ENCODE results near the gene PPA2.
"Not testable (repeated sequence)": the region's sequence is repeated elsewhere in the genome, so short reads cannot be mapped to it uniquely, and the experiment has no call there.

PPA2 gene

GRCh38 chr4:105462576-105462975 is 11.3 kb downstream of the PPA2 start:
- H3K9me3 ChIP-seq = no peaks in the 10 kb centered on the region
- H3K27me3 ChIP-seq = no peaks in the 10 kb centered on the region

DNA sequence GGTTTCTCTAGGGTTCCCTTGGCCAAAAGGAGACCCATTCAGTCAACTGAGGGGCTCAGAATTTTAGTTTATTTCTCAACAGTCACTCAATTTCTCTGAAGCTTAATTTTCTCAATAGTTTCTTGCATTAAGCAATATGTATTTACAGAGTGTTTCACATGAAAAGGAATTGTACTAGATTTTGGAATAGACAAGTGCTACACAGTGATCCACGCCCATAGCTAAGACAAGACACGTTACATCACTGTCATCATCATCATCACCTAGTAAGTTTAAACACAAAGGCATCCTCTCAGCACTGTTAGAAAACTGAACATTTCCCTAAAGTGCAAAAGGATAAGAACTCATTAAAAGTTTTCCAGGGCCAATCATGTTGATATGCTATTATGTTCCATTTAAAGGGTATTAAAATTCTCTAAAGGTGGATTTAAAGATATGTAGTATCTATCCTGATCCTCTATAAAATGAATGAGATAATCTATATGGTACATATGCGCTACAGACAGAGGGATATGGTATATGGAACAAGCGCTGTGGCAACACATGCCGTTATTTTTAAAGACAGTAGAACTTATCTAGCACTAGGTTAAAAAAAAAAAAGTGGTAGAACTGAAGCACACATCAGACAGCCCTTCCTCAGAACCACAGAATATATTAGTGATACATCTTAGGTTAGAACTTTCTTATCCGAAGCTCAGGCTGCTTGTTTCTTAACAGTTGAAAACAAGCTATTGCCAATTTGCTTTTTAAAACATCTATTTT is 12.1 kb downstream of the PPA2 start:
- H3K27me3 ChIP-seq = no peaks in the 10 kb centered on the region
- H3K36me3 ChIP-seq = peaks cover 5% of the 10 kb centered on the region
- no peaks in the 10 kb centered on the region for H3K4me1 ChIP-seq
- no peaks in the 10 kb centered on the region for H3K9me3 ChIP-seq
- TF ChIP-seq, protein P1, sequence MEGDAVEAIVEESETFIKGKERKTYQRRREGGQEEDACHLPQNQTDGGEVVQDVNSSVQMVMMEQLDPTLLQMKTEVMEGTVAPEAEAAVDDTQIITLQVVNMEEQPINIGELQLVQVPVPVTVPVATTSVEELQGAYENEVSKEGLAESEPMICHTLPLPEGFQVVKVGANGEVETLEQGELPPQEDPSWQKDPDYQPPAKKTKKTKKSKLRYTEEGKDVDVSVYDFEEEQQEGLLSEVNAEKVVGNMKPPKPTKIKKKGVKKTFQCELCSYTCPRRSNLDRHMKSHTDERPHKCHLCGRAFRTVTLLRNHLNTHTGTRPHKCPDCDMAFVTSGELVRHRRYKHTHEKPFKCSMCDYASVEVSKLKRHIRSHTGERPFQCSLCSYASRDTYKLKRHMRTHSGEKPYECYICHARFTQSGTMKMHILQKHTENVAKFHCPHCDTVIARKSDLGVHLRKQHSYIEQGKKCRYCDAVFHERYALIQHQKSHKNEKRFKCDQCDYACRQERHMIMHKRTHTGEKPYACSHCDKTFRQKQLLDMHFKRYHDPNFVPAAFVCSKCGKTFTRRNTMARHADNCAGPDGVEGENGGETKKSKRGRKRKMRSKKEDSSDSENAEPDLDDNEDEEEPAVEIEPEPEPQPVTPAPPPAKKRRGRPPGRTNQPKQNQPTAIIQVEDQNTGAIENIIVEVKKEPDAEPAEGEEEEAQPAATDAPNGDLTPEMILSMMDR (IDR thresholded peaks at IDR 0.05; ENCODE audit: low read depth, low read length) = no peak
- H3K4me3 ChIP-seq (ENCODE audit: low read depth, low read length) = no peak overlapping the region
- no peak for DNase-seq

More at GRCh38 chr4:105462576-105462975, 11.3 kb downstream of the PPA2 start:
- TF ChIP-seq, protein P1 (IDR thresholded peaks at IDR 0.05; ENCODE audit: low read depth, low read length) = no peak
- DNase-seq = no peak
- Histone ChIP-seq H3K4me1 (no peaks in the 10 kb centered on the region), H3K36me3 (peaks cover 10% of the 10 kb centered on the region), H3K4me3 (ENCODE audit: low read depth, low read length) (no peak overlapping the region)

GRCh38 chr4:105461221-105461620 is 12.6 kb downstream of the PPA2 start:
- no peak overlapping the region for H3K4me3 ChIP-seq (ENCODE audit: low read depth, low read length)
- DNase-seq = no peak
- no peaks in the 10 kb centered on the region for H3K4me1 ChIP-seq
- H3K27me3 ChIP-seq = no peaks in the 10 kb centered on the region
- TF ChIP-seq, protein P1 (IDR thresholded peaks at IDR 0.05; ENCODE audit: low read depth, low read length) = no peak
- no peaks in the 10 kb centered on the region for H3K9me3 ChIP-seq
- peaks cover 2% of the 10 kb centered on the region for H3K36me3 ChIP-seq

GRCh38 chr4:105460306-105460705 is 13.6 kb downstream of the PPA2 start:
- Histone ChIP-seq H3K9me3 (no peaks in the 10 kb centered on the region), H3K4me1 (no peaks in the 10 kb centered on the region), H3K36me3 (no peaks in the 10 kb centered on the region; the same call in 1 of the 2 replicates), H3K4me3 (ENCODE audit: low read depth, low read length) (no peak overlapping the region), H3K27me3 (no peaks in the 10 kb centered on the region)
- TF ChIP-seq, protein P1 (IDR thresholded peaks at IDR 0.05; ENCODE audit: low read depth, low read length) = no peak
- no peak for DNase-seq

GRCh38 chr4:105458541-105458940 is 15.3 kb downstream of the PPA2 start:
- not testable (repeated sequence) for H3K4me1 ChIP-seq; H3K9me3 ChIP-seq; H3K27me3 ChIP-seq; H3K36me3 ChIP-seq; DNase-seq; H3K4me3 ChIP-seq (ENCODE audit: low read depth, low read length)

GRCh38 chr4:105458001-105458400 is 15.9 kb downstream of the PPA2 start:
- no peak for DNase-seq
- no peak overlapping the region for H3K4me3 ChIP-seq (ENCODE audit: low read depth, low read length)
- no peaks in the 10 kb centered on the region for H3K9me3 ChIP-seq
- H3K4me1 ChIP-seq = no peaks in the 10 kb centered on the region
- H3K36me3 ChIP-seq = no peaks in the 10 kb centered on the region
- TF ChIP-seq, protein P1 (IDR thresholded peaks at IDR 0.05; ENCODE audit: low read depth, low read length) = no peak
- H3K27me3 ChIP-seq = no peaks in the 10 kb centered on the region

Data from BE2C (cell line).